ENCODE results near the gene GPR149. TPM values are rescaled to one million over a fixed set of nuclear protein-coding genes. Genes with fewer than 3 reads are reported as not detected.
A peak's percentile ranks its signal among the peaks of the same experiment; 100 is the strongest.

Gene GPR149
- polyA plus RNA-seq, 3 donors: not detected

DNA sequence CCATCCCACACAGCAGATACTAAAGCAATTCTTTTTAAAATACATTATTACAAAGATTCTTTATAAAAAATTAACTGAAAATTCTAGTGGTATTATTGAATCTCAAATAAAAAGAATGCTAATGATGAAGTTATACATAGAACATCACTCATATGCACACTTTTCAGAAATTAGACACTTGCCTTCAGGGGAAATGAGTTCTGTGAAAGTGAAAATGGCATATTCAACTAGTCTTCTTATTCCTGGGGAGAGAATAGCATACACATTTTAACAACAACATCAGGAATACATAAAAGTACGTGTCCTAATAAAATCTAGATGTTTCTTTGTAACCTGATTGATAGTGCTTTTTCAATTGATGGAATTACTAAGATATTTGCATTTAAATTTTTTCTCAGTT, 68.9 kb downstream of the GPR149 start:
- WGBS, 3 donors: 68 to 74% (median 73%) methylated on average over 1 of the region's 1 CpG
- no peak overlapping the region for H3K27ac ChIP-seq (ENCODE audit: low read depth, low read length)

DNA sequence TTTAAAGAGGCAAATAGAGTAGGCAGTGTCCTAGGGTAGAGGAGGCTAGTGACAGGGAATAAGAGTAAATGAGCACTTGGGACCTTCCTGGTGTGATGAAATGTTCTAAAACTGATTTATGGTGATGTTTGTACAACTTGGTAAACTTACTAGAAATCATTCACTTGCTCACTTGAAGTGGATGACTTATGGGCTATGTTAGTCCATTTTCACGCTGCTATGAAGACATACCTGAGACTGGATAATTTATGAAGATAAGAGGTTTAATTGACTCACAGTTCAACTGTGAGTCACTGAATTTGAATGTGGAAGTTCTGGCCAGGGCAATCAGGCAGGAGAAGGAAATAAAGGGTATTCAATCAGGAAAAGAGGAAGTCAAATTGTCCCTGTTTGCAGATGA, 74.0 kb downstream of the GPR149 start:
- WGBS, 3 donors: 13 to 33% (median 26%) methylated on average over 1 of the region's 1 CpG
- H3K27ac ChIP-seq (ENCODE audit: low read depth, low read length): no peak overlapping the region

- no peak overlapping the region for H3K27ac ChIP-seq (ENCODE audit: low read depth, low read length)
- WGBS, 3 donors: 51 to 71% (median 54%) methylated on average over 2 of the region's 2 CpGs
Observed at GRCh38 chr3:154349223-154349622, 80.8 kb downstream of the GPR149 start.

GRCh38 chr3:154345422-154346122, 84.4 kb downstream of the GPR149 start:
- 39 to 74% (median 73%) methylated on average over 2 of the region's 2 CpGs for WGBS, 3 donors
- H3K27ac ChIP-seq (ENCODE audit: low read depth, low read length): no peak overlapping the region

- WGBS, 3 donors: 46 to 75% (median 69%) methylated on average over 4 of the region's 4 CpGs
- no peak overlapping the region for H3K27ac ChIP-seq (ENCODE audit: low read depth, low read length)
Observed at GRCh38 chr3:154338570-154338969, 91.4 kb downstream of the GPR149 start.

DNA sequence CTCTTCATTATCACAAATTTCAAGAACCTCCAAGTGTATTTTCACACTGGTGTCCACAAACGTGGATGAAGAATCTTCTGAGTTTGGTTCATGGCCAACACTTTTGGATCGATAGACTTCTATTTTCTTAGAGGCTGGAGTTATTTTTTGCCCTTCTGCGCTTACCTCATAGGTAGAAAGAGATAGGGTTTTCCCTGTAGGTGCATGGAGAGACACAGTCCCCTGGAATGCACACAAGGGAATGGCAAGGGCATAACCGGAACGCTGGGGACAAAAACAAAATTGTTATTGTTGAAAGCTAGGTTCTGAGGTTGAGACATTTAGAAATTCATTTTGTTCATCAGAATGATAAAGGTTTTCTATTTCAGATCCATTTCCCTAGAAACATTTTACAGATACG, 92.0 kb downstream of the GPR149 start:
- WGBS, 3 donors: 80 to 94% (median 91%) methylated on average over 6 of the region's 6 CpGs
- no peak overlapping the region for H3K27ac ChIP-seq (ENCODE audit: low read depth, low read length)

DNA sequence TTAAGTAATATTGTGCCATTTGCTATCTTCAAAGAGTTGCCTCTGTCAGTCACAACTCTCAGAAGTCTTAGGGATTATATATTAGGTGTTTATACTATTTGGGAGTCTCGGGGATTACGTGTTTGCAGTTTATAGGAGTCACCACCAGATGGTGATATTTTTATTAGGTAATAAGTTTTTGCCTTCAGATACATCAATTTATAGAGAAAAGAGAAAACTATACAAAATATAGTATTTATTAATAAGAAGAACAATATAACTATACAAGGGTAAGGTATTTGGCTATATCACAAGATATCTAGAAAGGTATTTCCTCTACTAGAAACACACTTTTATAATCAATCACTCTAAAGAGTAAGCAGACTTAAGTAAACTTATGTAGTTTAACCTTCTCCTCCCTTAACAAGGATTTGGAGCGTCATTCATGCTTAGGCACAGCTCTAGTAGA, 95.0 kb downstream of the GPR149 start:
- H3K27ac ChIP-seq (ENCODE audit: low read depth, low read length): no peak overlapping the region
- 9 to 20% (median 18%) methylated on average over 3 of the region's 3 CpGs for WGBS, 3 donors

DNA sequence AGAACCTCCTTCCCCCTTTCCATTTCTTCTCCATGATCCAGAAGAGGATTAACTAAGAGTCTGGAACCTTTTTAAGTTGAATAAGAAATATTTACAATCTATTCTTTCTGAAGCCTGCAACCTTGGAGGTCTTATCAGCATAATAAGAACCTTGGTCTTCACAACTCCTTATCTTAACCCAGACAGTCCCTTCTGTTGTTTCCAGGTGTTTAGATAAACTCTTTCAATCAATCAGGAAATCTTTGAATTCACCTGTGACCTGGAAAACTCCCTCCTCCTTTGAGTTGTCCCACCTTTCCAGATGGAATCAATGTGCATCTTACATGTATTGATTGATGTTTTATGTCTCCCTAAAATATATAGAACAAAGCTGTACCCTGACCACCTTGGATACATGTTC, 102.1 kb downstream of the GPR149 start:
- no peak overlapping the region for H3K27ac ChIP-seq (ENCODE audit: low read depth, low read length)

- 73 to 82% (median 77%) methylated on average over 3 of the region's 3 CpGs for WGBS, 3 donors
- H3K27ac ChIP-seq (ENCODE audit: low read depth, low read length): no peak overlapping the region
Observed at GRCh38 chr3:154324919-154325318, 105.1 kb downstream of the GPR149 start.

GRCh38 chr3:154323891-154324738, 105.9 kb downstream of the GPR149 start, which contains the start of gene DHX36:
TSS of gene DHX36 (minus strand) at chr3:154324487. CDS start at chr3:154324416, 71 bp downstream.
- peak within 1 kb of the TSS; percentile 68 for H3K27ac ChIP-seq (ENCODE audit: low read depth, low read length)
- WGBS, 3 donors: 0 to 1% (median 1%) methylated on average over 45 of the region's 45 CpGs

DNA sequence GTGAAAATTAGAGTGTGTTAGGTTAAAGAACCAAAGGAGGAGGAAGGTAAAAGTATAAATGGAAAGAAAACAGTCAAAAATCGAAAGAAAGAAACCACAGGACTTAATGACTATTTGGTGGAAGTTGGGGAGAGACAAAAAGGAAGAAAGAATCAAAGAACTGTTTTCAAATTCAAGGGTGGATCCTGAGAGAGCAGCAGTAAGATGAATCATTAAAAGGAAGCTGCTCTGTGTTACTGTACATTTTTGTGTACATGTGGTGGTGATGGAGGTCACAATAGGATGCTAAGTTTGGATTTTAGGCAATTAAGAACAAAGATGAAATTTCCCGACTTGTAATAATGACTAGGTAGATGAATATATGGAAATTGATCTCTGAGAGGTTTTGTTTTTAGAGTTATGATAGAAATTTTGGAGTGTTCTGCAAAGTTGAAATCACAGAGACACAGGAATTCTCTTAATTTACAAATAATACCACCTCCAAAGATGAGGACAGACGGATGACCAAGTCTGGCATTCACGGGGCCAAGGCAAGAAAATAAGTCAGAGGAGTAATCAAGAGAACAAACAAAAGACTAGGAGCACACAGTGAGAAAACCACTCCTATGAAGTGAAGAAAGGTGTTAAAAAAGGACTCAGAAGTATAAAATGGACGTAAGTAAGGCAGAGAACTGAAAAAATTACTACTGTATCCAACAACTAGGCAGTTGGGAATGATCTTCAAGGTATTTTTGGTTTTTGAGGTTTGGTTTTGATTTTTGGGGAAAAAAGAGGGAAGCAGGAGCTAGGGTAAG, 112.8 kb downstream of the GPR149 start:
- no peak overlapping the region for H3K27ac ChIP-seq (ENCODE audit: low read depth, low read length)
- 77 to 80% (median 80%) methylated on average over 5 of the region's 5 CpGs for WGBS, 3 donors

DNA sequence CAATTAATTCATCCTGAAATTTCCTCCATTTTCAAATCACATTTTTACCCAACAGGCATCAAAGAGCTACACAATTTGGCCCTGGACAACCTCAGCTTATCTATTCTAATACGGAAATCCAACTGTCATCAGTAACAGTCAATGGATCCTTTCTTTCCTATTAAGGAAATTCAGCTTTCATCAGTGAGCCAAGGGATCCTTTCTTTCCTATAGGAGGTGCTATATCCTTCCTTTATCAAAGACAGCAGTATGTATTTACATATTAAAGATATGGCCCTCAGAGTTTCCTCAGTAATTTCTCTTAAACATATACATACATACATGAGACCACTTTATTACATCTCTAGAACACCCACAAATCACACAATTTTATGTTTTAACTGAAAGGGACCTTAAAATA, 115.8 kb downstream of the GPR149 start:
- WGBS, 3 donors: 94 to 100% (median 100%) methylated on average over 1 of the region's 1 CpG
- H3K27ac ChIP-seq (ENCODE audit: low read depth, low read length): no peak overlapping the region

- H3K27ac ChIP-seq (ENCODE audit: low read depth, low read length): no peak overlapping the region
Observed at GRCh38 chr3:154310840-154311239, 119.2 kb downstream of the GPR149 start.

DNA sequence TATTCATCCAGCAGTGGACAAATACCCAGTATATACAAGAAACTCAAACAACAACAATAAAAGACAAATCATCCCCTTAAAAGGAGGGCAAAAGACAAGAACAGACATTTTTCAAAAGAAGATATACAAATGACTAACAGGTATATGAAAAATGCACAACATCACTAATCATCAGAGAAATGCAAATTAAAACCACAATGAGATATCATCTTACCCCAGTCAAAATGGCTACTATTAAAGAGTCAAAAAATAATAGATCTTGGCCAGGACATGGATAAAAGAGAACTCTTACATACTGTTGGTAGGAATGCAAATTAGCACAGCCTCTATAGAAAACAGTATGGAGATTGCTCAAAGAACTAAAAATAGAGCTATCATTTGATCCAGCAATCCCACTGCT, 122.6 kb downstream of the GPR149 start:
- H3K27ac ChIP-seq (ENCODE audit: low read depth, low read length): no peak overlapping the region

DNA sequence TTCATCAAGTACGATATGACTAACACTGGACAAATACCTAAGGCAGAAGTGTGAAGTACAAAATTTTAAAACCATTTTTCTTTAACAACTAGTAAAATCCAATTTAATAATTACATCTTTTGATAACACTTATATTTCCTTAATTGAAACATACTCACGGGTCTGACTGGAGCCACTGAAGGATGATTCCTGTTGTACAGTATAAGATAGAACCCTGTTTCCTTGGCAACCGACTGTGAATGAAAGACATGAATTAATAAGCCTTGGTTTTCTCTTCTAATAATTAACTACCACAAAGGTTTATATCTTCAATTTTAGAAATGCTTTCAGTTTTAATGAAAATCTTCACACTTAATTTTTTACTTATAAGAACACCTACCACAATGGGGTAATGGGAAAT, 125.1 kb downstream of the GPR149 start:
- no peak overlapping the region for H3K27ac ChIP-seq (ENCODE audit: low read depth, low read length)
- WGBS, 3 donors: 88 to 98% (median 95%) methylated on average over 3 of the region's 3 CpGs

GRCh38 chr3:154304116-154304786, 125.7 kb downstream of the GPR149 start:
- H3K27ac ChIP-seq (ENCODE audit: low read depth, low read length): no peak overlapping the region

- no peak overlapping the region for H3K27ac ChIP-seq (ENCODE audit: low read depth, low read length)
- 89 to 93% (median 93%) methylated on average over 3 of the region's 3 CpGs for WGBS, 3 donors
Observed at GRCh38 chr3:154301561-154301960, 128.4 kb downstream of the GPR149 start.

GRCh38 chr3:154294016-154294415, 136.0 kb downstream of the GPR149 start:
- 79 to 98% (median 96%) methylated on average over 2 of the region's 2 CpGs for WGBS, 3 donors
- no peak overlapping the region for H3K27ac ChIP-seq (ENCODE audit: low read depth, low read length)

DNA sequence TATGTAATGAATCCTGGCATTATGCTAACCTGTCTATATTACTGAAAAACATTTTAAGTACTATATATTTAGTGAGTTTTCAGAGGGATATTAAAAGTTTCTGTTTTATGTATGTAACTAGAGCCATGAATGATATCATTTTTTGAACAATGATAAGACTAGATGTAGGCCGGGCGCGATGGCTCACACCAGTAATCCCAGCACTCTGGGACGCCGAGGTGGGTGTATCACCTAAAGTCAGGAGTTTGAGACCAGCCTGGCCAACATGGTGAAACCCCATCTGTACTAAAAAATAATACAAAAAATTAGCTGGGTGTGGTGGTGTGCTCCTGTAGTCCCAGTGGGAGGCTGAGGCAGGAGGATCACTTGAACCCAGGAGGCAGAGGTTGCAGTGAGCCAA, 139.8 kb downstream of the GPR149 start:
- 97 to 99% (median 98%) methylated on average over 5 of the region's 5 CpGs for WGBS, 3 donors
- no peak overlapping the region for H3K27ac ChIP-seq (ENCODE audit: low read depth, low read length)

Data from adipose tissue (tissue), 3 donors.